OCI-M1 (cell line): ENCODE results near the gene SOX8.
"Not testable (repeated sequence)": the region's sequence is repeated elsewhere in the genome, so short reads cannot be mapped to it uniquely, and the experiment has no call there.

ENCODE experiments used
- DNase-seq: peaks from one replicate; lab custom pipeline; 2025; lab: John Stamatoyannopoulos, UW

The SOX8 gene

DNA sequence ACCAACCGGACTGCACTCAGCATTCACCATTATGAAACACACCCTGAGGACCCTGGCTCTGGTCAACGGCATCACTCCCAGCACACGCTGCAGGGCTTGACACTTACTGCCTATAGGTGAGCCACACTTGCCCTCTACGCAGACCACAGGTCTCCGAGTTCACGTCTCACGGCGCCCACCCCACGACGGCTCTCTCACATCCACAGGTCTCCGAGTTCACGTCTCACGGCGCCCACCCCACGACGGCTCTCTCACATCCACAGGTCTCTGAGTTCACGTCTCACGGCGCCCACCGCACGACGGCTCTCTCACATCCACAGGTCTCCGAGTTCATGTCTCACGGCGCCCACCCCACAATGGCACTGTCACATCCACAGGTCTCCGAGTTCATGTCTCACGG lies 25.8 kb upstream of the SOX8 start:
- not testable (repeated sequence) for DNase-seq

DNA sequence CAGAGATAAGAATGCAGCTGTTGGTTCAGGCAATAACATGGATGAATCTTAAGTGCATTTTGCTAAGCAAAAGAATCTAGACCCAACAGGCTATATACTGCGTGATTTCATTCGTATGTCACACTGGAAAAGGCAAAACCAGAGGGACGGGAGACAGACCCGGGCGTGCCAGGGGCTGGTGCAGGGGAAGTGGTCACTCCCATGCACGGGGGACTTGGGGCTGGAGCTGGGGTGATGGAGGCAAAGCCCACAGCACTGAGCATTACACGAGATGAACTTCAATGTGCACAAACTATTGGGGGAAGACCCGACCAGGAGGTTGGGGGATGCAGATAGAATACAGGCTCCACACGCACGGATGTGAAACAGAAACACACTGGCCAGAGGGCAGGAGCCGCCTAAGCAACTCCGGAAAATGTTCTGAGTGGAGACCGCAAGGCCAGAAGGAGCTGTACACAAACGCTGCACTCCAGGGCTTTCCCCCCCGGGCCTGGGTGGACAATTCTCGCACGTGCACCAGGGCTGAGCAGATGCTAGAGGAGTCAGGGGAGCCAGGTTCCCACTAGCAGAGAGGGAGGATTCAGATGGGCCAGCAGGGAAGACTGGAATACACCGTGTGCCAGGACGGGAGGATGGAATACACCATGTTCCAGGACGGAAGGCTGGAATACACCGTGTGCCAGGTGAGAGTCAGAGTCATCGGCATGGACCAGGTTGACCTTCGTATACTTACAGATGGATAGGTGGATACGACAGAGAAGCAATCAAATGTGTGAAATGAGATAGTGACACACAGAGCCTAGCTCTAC lies 22.1 kb upstream of the SOX8 start:
- no peak for DNase-seq

DNA sequence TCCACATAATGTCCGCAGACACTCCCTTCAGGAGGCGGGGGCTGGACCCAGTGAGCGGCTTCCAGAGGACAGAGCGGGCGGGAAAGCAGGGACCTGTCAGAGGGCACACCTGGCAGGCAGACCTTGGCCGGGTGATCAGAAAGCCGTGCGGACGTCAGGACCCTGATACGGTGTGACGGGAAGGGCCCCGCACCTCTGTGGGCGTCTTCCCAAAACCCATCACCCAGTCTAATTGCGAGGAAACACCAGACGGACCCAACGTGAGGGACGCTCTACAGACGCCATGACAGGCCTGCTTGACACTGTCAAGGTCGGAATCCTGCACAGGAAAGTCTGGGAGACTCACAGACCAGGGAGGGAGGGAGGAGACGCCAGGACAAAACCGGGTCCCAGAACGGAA lies 19.2 kb upstream of the SOX8 start:
- DNase-seq, result no peak

DNA sequence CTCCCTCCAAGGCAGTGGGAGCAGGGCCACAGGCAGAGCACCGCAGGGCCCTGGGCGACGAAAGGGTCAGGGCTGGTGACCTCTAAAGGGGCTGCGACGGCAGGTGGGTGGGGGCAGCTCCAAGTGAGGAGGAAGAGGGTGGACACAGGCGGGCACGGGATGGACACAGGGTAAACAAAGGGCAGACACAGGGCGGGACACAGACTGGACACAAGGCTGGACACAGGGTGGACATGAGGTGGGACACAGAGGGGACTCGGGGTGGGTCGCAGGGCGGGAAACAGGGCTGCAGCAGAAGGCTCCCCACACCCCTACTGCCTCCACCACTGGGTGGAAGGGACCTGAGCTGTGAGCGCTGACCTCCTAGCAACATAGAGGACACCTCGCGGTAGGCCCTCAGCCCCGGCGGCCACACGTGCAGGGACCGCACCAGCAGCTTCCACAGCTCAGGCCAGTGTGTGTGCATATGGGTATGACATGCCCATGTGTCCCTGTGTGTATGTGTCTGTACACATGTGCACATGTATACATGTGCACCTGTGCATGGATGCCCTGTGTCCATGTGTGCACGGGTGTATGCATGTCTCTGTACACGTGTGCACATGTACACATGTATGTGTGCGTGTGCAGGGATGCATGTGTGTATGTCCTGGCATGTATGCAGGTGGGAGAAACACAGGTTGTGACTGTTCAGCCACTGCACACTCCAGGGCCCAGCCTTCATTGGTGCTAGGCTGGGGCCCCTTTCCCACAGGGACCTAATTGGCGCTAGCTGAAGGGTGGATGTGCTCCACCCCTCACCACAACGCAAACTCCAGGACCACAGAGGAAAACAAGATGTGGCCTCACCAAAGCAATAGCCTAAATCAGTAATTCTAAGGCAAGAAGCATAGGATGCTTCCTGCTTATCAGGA lies 18.4 kb upstream of the SOX8 start:
- no peak for DNase-seq

DNA sequence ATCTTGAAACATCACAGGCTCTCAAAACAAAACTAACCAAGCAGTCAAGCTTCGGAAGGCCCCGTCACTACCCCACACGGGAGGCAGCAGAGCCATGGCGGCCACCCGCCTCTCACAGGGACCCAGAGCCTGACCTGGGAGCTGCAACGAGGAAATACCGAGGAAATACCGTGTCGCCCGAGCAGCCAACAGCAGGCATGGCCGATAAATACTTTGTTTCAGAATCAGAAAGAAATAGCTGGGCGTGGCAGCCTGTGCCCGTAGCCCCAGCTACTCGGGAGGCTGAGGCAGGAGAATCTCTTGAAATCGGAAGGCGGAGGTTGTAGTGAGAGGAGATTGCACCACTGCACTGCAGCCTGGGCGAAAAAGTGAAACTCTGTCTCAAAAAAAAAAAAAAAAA lies 17.7 kb upstream of the SOX8 start:
- no peak for DNase-seq

DNA sequence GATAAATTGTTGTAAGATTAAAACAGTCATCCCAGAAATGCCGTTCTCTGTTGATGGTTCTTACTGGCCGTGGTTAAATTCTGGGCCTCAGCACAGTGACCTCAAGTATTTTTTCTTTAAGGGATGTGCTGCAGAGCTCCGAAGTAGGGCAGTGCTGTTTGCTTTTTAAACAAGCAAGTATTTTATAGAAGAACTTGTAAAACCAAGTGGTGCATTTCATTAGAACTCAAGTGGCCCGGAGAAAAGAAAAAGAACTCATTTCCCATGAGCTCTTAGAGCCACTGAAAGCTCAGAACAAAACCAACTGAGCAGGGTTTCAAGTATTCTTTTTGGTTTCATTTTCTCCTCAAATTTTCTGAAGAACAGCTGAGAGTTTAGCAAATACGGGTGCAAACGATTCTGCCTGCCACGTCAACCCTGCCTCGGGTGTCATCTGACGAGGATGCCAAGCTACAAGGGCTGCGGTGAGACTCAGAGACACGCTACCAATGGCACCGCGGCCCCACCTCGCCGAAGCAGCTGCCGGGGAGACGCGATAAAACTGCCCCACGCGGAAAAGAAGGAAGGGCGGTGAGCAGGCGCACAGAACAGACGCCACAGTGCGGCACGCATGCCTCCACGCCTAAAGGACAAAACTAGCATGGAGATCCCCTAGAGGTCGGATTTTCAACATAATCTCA lies 17.1 kb upstream of the SOX8 start:
- no peak for DNase-seq

DNA sequence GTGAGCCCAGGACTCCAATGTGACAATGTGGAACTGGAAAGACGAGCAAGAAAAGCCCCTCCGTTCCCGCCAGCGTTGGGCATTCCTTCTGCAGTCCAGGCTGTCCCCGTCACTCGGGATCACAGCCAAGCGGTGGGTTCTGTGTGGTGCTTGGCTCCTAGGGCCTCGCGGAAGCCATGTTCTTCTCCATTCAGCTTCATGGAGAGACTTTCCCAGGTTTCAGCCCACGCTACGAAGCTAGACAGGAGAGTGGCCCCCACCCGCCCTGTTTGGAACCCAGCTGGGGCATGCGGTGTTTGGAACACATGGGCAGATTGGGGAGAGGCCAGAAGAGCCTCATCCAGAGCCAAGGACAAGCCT lies 16.6 kb upstream of the SOX8 start:
- DNase-seq, result no peak

DNA sequence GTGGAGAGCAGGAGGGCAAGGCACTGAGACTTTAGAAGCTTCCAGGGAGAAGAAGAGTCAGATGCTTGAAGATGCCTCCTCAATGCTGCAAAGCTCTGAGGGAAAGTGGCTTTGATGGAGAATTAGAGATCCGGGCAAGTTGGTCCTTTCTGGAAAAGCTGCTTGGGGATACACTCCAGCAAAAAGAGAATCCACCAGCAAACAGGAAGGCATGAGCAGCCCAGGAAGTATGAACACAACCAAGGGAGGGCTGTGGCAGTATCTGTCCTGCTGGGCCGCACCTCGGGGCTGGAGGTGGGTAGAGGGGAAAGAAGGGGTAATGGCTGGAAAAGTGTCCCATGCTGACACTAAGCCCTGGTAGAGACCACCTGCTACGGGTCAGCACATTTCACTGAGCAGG lies 16.1 kb upstream of the SOX8 start:
- no peak for DNase-seq

DNA sequence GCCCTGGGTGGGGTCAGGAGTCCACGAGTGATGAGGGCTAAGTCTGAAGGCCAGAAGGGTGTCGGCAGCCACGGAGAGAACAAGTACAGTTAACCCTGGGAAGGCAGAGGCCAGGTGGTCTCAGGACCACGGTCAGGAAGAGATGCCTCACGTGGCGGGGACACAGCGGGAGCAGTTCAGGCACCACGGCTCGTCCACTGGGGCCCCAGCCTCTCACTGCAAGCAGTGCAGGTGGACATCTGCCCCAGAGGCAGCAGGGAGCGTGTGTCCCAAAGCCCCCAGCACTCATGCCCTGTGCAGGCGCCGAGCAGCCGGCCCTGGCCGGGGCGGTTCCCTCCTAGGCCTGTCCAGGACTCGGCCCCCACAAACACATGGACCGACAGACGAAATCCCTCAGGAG lies 15.5 kb upstream of the SOX8 start:
- DNase-seq, result no peak

DNA sequence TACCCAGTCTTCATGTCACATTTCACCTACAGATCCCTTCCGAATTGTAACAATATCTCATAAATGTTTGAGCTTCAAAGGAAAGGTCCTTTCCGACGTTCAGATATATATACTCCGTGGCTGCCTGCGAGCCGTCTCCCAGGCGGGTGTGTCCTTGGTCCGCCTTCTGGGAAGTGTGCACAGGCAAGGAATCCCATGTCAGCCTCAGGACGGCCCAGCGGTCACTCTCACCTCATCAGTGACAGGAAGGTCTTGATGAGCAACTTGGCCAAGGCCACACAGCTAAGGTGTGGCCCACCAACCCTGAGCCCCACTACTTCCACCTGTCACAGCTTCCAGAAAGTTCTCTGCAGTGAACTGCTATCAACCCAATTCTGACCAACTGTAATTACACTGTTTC lies 15.1 kb upstream of the SOX8 start:
- DNase-seq, result no peak

DNA sequence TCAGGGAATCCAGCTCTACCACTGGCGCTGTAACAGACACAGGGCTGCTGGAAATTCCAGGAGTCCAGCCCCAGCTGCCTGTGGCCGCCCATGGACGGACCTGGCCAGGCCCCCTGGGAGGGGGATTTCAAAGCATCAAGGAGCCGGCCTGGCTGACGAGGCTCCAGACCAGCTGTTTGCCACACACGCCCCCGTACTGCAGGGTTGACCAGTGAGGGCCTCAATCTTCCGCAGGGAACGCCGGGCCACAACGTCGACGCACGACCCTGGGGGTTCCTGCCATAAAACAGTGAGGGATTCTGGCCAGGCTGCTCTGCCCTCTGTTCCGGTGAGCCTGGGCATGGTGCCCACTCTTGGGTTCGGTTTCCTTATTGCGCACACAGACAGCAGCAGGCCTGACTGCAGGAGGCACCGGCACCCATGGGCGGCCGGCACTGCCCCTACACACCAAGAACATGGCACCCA lies 14.5 kb upstream of the SOX8 start:
- DNase-seq, result no peak

DNA sequence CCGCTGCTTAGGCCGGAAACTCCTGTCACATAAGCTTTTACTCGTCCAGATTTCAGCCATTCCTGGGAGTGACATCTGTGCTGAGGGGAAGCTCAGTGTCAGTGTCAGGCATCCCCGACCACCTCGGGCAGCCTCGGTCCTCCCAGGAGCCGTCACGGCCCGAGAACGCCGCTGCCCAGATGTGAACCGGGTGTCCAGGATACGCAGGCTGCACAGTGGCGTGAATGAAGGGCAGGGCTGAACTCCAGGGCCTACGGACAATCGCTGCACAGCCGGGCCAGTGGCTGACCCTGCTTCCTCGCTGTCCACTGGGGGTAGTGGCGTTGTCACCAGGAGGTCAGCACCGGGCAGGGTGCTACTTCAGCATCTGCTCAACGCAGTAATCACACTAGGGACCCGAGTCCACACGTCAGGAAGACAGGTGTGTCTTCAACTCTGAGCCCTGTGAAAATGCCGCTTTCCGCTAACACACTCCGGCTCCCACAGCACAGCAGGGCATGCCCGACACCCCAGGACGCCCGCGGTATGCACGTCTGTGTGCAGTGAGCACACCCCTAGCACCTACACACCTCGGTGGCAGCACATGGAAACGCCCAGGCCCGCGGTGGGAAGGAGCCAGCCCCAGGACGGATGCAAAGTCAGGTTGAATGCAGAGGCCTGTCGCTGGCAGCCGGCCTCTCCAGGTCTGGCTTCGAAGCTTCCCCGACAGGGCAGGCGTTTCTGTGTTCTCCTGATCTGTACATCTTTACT lies 13.8 kb upstream of the SOX8 start:
- no peak for DNase-seq

DNA sequence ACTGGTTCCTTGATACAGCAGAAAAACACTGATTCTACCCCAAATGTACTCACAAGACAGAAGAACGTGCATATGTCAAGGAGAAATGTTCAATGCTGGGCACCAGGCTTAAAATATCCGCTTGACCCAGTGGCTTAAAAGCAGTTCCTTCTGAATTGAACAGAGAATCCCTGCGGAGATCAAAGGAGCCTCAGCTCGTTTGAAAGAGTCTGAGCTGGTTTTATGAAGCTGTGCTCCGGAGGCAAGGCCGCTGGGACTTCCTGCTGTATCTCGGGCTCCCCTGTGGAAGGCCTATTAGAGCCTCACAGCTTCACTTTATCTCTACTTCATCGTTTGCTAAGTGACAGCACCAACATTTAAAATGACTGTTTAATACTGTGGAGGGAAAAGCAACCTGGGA lies 12.9 kb upstream of the SOX8 start:
- DNase-seq, result no peak

DNA sequence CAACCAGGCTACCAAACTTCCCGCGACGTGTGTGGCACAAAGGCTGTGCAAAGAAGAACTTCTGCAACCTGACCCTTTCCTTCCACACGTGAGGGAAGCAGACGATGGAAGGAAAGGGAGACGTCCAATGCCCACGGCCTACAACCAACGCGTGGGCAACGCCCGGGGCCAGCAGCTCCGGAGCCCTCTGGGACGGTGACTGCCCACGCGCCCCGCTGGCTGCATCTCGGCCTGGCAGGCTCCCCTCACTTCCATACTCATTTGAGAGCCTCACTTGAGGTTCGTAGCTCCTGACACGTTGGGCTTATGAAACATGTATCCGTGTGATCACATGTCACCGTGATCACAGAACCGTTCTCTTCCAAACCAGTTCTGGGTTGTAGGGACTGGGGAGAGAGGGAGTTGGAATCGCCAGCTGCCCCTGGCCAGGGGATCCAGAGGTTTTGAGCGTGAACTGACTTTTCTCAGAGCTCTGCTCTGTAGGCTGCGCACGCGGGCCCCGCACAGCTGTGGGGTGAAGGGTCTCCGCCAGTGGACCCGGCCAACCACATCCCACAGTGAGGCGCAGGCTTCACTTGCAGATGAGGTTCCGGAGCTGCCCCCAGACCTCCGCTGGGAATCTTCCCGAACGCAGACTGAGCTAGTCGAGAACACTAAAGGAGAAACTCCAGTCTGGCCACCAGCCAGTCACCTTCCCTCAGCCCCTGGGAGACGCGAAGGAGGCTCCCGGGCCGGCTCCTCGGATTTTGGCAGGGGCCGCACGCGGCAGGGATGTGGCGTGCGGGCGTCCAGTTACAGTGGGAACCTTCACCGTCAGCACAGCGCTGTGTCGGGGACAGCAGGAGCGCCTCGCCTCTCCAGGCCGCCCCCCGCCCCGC lies 11.8 kb upstream of the SOX8 start:
- no peak for DNase-seq

DNA sequence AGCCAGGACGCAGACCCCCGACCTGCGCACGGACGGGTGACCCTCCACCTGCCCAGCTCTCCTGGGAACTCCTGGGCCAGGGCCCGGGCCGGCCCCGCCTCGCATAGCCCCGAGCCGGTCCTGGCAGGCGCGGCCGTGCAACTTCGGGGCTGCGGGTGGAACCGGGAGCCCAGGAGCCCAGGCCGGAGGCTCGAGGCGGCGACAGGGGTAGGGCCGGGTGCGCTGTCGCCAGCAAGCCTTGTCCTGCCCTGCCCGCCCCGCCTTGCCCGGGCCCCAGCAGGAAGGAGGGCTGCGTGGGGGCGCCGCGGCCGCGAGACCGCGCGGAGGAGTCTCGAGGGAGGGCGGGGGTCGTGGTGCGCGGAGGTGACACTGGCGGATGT lies 11.2 kb upstream of the SOX8 start:
- no peak for DNase-seq

DNA sequence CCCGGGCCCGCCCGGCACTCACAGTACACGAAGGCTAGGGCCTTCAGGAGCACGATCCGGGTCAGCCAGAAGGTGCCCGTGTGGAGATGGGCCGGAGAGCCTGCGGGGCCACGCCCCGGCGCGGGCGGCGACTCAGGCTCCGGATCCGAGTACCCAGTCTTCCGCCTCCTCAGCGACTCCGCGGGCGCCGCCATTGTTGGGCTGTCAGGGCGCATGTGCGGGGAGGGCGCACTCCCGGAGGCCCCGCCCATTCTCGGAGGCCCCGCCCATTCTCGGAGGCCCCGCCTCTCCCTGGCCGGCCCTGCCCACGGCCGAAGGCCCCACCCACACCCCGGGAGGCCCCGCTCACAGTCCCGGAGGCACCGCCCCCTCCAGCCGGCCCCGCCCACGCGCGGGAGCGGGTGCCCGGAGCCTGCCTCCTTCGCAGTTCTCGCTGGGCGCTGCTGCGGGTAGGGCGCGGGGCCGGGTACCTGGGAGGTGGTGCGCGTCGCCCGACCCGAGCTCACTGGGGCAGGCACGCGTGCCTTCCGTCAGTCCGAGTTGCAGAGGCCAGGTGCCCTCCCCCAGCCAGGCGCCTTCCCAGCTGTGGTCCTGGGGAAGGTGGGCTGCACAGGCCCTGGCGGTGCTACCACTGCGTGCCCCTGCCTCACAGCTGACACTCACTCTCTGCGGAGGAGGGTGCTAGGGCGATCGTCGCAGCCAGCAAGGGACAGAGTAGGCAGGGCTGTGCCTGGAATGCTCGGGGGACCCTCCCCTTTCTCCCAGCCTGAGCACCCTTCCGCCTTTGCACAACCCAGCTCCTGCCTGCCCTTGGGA lies 10.6 kb upstream of the SOX8 start, which contains the start of gene LMF1:
TSS of gene LMF1 (minus strand) at position 219 of the 816 bp plus-strand sequence. CDS start at position 215, 4 bp downstream.
- DNase-seq, result peak; percentile 94

DNA sequence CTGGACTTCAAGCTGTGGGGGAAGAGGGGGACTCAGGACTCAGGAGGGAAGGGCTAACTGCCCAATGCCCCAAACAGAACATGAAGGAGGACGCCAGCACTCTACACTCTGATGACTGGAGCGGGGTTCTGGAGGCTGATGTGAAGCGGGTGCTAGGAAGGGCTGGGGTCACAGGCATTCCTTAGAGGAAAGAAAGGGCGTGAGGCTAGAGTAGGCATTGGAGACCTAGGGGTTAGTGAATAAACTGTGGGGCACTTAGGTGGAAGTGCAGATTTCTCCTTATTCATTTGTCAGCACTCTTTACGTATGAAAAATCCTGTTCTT lies 10.0 kb upstream of the SOX8 start:
- DNase-seq, result no peak

DNA sequence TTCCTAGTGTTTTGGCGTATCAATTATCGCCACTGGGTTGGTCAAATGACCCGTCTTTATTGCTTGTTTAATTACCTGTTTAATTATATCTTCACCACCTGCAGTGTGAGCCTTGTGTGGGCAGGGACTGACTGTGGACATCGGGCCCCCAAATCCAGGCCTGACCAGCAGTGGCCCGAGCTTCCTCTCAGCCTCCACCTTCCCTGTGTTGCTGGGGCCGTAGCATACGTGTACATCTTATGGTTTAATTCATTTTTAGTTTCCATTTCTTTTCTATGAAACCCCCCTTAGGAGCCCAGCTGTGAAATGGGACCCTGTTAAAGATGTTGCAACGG lies 9.6 kb upstream of the SOX8 start:
- no peak for DNase-seq

DNA sequence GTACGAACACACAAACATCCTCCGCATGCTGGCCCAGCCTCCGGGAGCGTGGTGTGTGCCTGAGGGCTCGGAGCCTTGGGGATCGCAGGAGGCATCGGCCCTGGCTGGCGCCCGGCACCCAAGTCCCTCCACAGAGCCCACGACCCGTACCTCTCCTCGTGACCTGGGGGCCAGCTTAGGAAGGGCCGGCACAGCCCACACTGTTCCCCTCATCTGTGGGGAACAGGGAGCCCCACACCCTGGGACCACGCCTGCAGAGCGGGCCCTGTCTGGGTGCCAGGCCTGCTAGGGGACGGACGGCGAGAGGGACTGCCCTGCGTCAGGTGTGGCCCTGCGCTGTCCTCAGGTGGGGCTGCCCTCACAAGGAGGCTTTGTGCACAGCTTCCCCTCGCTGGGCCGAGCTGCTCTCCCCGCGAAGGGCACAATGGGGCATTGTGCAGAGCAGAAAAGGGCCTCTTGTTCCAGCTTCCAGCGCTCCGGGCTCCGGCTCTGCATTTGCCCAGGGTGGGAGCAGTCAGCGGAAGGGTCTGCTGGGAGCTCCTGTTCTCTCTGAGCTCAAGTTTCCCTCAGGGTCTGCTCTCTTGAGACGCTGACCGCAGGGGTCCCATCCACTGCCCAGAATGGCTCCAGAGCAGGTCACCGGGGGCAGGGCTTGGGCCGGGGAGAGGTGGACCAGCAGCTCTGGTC lies 9.1 kb upstream of the SOX8 start:
- no peak for DNase-seq

DNA sequence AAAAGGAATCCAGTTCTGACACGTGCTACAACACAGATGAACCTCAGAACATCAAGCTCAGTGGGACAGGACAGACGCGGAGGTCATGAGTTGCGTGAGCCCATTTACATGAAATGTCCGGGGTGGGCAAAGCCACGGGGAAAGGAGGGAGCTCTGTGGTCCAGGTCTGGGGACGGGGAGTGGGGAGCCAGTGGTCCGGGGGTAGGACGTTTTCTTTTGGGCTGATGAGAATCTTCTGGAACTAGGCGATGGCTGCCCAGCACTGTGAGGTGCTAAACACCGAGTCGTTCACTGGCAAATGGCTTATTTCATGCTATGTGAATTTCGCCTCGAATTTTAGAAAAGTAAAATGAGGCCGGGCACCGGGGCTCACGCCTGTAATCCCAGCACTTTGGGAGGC lies 8.2 kb upstream of the SOX8 start:
- DNase-seq, result no peak
